TTC549 (cell line): ENCODE results near the gene CCDC60.
"Not testable (repeated sequence)": the region's sequence is repeated elsewhere in the genome, so short reads cannot be mapped to it uniquely, and the experiment has no call there.

Experiments
- FAIRE-seq: peaks from 2 replicates; lab custom pipeline; 2012; peaks lifted over from hg19 to GRCh38; lab: Jason Lieb, UNC

Gene CCDC60

DNA sequence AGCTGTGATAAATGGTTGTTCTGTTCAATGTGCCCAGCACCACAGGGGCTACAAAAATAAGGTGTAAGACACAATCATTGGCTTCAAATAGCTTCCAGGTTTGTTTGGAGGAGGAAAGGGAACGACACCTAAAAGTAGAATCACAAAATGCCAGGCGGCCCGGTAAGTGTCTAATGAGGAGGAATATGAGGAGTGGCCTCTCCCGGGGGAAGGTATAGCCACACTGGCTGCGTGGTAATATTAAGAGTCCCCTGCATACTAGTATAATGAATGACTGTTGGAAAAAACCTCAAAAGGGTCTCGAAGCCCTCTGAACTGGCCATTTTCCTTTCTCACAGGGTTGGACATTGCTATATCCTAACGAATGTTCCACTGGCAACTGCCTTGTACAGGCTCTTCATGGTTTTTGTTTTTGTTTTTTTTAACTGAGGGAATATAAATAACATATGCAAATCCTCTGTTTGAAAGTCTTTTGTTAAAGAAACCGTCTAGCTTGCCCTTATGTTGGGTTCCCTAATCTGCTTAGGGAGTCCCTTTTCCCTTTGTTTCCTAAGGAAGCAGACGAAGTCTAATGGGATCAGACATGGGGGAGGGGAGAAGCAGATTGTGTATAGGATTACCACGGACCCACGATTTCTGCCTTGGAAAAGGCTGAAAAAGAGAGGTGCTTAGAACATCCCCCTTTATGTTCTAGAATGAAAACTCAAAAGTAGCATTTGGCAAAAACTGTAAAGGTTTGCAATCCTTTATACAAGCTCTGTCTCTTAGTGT is 4.2 kb downstream of the CCDC60 start:
- FAIRE-seq: no peak

DNA sequence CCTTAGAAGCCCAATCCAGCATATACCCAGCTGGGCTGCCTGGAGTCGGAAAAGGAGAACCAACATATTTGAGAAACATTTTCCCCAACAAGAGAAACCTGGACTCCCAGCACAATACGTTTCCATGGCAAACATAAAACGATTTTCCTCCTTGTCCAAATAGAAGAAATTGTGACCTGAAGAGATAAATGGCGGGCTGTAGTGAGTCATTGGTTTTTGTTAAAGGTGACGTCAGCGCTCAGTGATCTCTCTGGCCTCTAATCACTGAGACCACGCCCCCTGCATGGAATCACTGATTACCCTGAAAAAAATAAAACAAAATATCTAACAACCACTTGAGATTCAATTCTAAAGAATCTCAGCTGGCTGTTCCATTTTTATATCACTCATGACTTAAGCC is 6.0 kb downstream of the CCDC60 start:
- FAIRE-seq: no peak

DNA sequence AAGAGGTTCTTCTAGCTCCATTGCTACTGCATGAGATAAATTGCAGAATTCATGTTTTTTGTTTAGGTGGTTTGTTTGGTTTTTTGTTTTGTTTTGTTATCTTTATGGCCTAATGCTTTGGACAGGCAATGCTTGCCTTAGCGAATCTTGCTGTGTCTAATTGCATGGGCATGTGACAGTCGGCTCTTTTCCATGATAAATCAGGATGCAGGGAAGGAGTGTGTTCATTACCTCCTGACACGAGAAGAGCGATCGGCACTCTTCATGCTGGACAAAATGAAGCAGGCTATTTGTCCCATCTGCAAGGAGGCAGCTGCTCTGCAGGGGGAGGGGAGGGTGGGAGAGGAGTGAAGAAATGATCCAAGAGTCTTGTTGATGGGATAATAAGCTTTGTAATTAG is 6.5 kb downstream of the CCDC60 start:
- no peak for FAIRE-seq

DNA sequence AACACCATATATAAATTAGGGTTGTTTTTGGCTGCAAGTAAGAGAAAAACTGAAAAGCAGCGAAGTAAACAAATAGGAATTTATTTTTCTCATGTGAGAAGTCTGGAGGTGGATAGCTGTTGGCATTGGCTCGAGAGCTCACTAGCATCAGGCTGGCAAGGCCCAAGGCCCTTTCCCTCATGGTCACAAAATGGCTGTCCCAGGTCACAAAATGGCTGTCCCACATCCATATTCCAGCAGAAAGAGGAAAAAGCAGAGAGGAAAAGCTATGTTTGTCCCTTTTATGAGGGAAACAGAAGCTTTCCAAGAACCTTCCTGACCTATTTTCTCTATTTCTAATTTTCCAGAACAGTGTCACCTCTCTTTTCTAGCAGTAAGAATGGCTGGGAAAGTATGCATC is 7.5 kb downstream of the CCDC60 start:
- no peak for FAIRE-seq

GRCh38 chr12:119343130-119343529 is 8.6 kb downstream of the CCDC60 start:
- FAIRE-seq: no peak

GRCh38 chr12:119354172-119354571 is 19.6 kb downstream of the CCDC60 start:
- no peak for FAIRE-seq

- FAIRE-seq: not testable (repeated sequence)
Measured at GRCh38 chr12:119360366-119360765, 25.8 kb downstream of the CCDC60 start.

- FAIRE-seq: no peak
Measured at GRCh38 chr12:119363037-119363436, 28.5 kb downstream of the CCDC60 start.

GRCh38 chr12:119363490-119363889 is 29.0 kb downstream of the CCDC60 start:
- FAIRE-seq: no peak

- FAIRE-seq: no peak
Measured at GRCh38 chr12:119365451-119365850, 30.9 kb downstream of the CCDC60 start.

DNA sequence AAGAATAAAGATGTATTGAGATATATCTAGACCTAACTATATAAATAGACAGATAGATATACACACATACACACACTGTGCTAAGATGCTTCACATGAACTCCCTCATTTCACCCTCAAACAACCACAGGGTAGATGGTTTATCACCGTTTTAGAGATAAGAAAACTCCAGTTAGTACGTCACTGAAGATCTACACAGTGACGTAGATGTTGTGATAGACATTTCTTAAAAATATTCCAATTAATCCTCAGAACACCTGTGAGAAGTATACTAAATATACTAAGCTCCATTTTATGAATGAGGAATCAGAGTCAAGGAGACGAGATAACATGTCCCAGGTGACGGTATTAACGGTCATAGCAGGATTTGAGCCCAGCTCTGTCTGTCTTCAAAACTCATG is 31.5 kb downstream of the CCDC60 start:
- FAIRE-seq: no peak

- no peak for FAIRE-seq
Measured at GRCh38 chr12:119369161-119369560, 34.6 kb downstream of the CCDC60 start.

GRCh38 chr12:119369907-119370546 is 35.5 kb downstream of the CCDC60 start:
- FAIRE-seq: no peak

GRCh38 chr12:119372540-119372939 is 38.0 kb downstream of the CCDC60 start:
- no peak for FAIRE-seq

DNA sequence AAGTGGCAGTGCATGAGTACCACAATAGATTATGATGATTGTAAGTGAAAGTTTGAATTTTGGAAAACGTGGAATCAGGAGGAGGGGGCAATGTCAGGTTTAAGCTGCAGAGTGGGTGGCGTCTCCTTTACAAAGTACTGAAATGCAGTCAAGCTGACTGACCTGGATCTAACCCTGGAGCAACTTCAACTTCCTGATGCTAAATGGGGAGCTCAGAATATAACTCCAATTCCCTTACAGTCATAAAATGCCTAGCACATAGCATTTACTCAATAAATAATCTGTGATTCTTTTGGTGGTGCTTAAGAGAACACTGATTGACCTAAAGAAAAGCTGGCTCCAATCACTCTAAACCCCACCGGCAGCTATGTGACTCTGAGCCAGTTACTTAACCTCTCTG is 38.5 kb downstream of the CCDC60 start:
- FAIRE-seq: no peak

- no peak for FAIRE-seq
Measured at GRCh38 chr12:119373666-119374065, 39.1 kb downstream of the CCDC60 start.

- no peak for FAIRE-seq
Measured at GRCh38 chr12:119374635-119375034, 40.1 kb downstream of the CCDC60 start.

GRCh38 chr12:119375075-119375882 is 40.8 kb downstream of the CCDC60 start:
- FAIRE-seq: no peak

GRCh38 chr12:119375883-119376190 is 41.3 kb downstream of the CCDC60 start:
- no peak for FAIRE-seq

- FAIRE-seq: no peak
Measured at GRCh38 chr12:119378903-119379302, 44.4 kb downstream of the CCDC60 start.

GRCh38 chr12:119381471-119382235 is 47.1 kb downstream of the CCDC60 start:
- no peak for FAIRE-seq

GRCh38 chr12:119383206-119383605 is 48.7 kb downstream of the CCDC60 start:
- FAIRE-seq: no peak

GRCh38 chr12:119384340-119384739 is 49.8 kb downstream of the CCDC60 start:
- FAIRE-seq: no peak
